Stimulated activated naive B cell treated with anti-CD40 and anti-IgM and Interleukin-4, amounts not matched to agents 10 μg/mL and 1 μg/mL and 100 μg/mL, for 72 hours (primary cell): ENCODE results near the gene POU6F2.

Experiments
- ATAC-seq, 2 donors: fragments of 150-1000 bp; cut with Tn5 transposase; replicated peaks; 2 replicates each; pipeline ENCODE4 v1.10.0; 2021; ENCODE audit warnings: moderate library complexity in 1 of 2
- DNase-seq: peaks from one replicate; pipeline ENCODE4 v3.0.0; 2021
- H3K27ac Mint-ChIP-seq: one replicate; pipeline ENCODE4 v1.8.0; 2022; ENCODE audit warnings: mild to moderate bottlenecking, mixed read lengths
- H3K27me3 Mint-ChIP-seq, 2 donors: one replicate each; pipeline ENCODE4 v1.8.0; 2022; ENCODE audit warnings: mixed read lengths in 2 of 2
- H3K36me3 Mint-ChIP-seq, 2 donors: one replicate each; pipeline ENCODE4 v1.8.0; 2022; ENCODE audit warnings: mixed read lengths in 2 of 2, mild to moderate bottlenecking in 1 of 2
- H3K4me1 Mint-ChIP-seq, 2 donors: one replicate each; pipeline ENCODE4 v1.8.0; 2022; ENCODE audit warnings: mixed read lengths in 2 of 2, mild to moderate bottlenecking in 1 of 2
- H3K4me3 Mint-ChIP-seq, 2 donors: one replicate each; pipeline ENCODE4 v1.8.0; 2022; ENCODE audit warnings: mild to moderate bottlenecking in 2 of 2, mixed read lengths in 2 of 2, moderate library complexity in 1 of 2
- H3K9me3 Mint-ChIP-seq, 2 donors: one replicate each; pipeline ENCODE4 v1.8.0; 2022; ENCODE audit warnings: mixed read lengths in 2 of 2, mild to moderate bottlenecking in 1 of 2

The POU6F2 gene

DNA sequence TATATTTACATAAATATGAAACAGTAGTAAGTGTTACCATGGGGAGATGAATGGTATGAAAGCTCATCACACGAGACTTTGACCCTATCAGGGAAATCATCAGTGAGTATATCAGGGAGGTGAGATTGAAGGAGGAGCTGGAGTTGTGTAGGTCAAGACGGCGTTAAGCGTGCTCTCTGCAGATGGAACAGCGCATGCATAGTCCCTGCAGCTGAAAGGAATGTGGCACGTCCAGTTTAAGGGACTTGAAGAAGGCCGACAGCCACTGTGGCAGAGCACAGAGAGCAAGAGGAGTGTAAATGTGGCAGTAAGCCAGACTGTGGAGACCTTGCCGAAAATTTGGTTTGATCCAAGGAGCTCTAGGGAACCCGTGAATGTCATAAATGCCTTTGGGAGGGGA is 38.9 kb downstream of the POU6F2 start:
- Mint-ChIP-seq H3K27ac (no peak overlapping the region), H3K27me3 (no peaks in the 10 kb centered on the region), H3K36me3 (no peaks in the 10 kb centered on the region), H3K4me3 (no peak overlapping the region), H3K4me1 (no peaks in the 10 kb centered on the region), H3K9me3 (peaks cover 0 to 2% of the 10 kb centered on the region in 2 donors)
- no peak for DNase-seq
- ATAC-seq = no peak

DNA sequence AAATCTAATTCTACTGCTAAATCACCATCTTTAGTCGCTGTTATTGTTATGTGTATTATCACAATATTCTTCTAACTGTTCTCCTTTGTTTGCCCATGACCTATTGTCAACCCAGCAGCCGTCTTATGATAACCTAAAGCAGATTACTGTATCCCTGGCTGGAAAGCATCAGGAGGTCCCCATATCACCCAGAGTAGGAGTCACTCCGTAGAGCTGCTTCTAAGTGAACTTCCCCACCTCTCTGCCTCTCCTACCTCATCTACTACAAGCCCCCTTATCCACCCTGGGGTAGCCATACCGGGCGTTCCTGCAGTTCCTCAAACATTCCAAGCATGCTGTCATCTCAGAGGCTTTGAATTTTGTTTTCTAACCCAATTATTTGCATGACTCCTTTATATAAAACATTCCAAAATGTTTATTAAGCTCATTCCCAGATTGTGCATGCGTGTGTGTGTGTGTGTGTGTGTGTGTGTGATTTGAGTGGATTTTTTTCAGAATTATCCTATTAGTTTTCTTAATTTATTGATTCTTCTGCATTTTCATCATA is 39.7 kb downstream of the POU6F2 start:
- DNase-seq (no peak), ATAC-seq (no peak)
- Mint-ChIP-seq H3K9me3 (peaks cover 0 to under 1% of the 10 kb centered on the region in 2 donors), H3K27me3 (peaks cover 0 to under 1% of the 10 kb centered on the region in 2 donors), H3K36me3 (no peaks in the 10 kb centered on the region), H3K27ac (no peak overlapping the region), H3K4me1 (no peaks in the 10 kb centered on the region), H3K4me3 (no peak overlapping the region)

DNA sequence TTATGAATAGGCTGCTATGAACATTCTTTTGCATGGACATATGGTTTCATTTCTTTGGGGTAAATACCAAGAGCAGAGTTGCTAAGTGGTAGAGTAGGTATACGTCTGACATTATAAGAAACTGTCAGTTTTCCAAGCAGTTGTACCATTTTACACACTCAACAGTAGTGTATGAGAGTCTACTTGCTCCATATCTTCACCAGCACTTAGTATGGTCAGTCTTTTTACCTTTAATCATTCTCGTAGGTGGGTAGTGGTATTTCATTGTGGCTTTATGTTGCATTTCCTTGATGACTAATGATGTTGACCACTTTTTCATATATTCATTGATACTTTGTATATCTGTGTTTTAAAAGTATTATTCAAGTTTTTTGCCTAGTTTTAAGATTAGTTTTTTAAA is 45.1 kb downstream of the POU6F2 start:
- no peak overlapping the region for H3K4me3 Mint-ChIP-seq
- ATAC-seq (no peak), DNase-seq (no peak)
- peaks cover 0 to 5% of the 10 kb centered on the region in 2 donors for H3K9me3 Mint-ChIP-seq
- peaks cover 0 to 5% of the 10 kb centered on the region in 2 donors for H3K27me3 Mint-ChIP-seq
- no peaks in the 10 kb centered on the region for H3K36me3 Mint-ChIP-seq
- no peaks in the 10 kb centered on the region for H3K4me1 Mint-ChIP-seq
- H3K27ac Mint-ChIP-seq = no peak overlapping the region

DNA sequence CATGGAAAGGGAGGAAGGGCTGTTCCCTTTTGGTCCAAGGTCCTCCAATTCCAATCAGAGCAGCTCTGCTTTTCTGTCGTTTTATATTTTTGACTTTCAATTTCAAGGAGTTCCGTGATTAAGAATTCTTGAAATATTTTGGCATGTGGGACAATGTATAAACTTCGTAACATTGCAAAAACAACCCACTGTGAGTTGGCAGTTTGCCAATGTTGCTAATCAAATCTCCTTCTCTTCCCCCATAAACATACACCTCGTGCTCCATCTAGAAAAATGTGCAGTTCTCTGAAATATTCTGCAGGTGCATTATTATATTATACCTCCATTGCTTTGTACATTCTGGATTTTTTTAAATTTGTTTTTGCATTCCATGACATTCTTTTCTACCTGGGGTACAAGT is 49.8 kb downstream of the POU6F2 start:
- H3K27ac Mint-ChIP-seq = no peak overlapping the region
- peaks cover 0 to 4% of the 10 kb centered on the region in 2 donors for H3K27me3 Mint-ChIP-seq
- H3K4me3 Mint-ChIP-seq = no peak overlapping the region
- peaks cover 0 to 4% of the 10 kb centered on the region in 2 donors for H3K9me3 Mint-ChIP-seq
- no peaks in the 10 kb centered on the region for H3K36me3 Mint-ChIP-seq
- no peak for ATAC-seq
- no peak for DNase-seq
- no peaks in the 10 kb centered on the region for H3K4me1 Mint-ChIP-seq

DNA sequence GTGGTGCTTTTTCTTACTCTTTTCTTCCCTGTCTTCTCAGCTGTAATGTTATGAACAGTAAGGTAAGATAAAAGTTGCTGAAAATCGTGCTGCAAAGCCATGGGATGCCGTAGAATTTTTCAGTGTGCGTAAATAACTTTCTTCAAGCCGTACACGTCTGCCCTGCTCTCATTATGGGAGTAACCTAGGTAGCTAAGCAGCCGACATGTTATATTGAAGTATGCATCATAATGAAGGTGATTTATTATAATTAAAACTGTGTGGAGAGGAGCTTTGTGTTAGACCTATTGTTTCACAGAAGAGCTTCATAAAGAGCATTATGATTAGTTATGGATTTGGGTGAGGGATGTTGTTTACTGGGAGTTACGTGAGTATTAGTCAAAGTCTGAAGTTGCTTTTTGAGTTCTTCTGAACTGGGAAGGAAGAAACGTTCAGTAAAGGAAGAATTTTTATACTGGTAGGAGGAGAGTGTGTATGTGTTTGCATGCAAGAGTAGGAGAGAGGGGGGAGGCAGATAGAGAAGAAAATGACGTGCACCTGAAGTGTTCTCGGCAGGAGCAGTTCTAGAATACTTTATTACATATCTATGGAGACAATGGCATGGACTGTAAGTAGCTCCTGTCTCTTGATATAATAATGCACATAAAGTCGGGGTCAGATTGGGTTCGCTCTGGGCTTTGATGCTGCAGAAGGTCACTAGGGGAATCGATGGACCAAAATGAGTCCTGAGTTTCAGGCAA is 56.3 kb downstream of the POU6F2 start:
- Mint-ChIP-seq H3K9me3 (no peaks in the 10 kb centered on the region), H3K27me3 (peaks cover 0 to 6% of the 10 kb centered on the region in 2 donors), H3K4me3 (no peak overlapping the region), H3K36me3 (no peaks in the 10 kb centered on the region), H3K4me1 (no peaks in the 10 kb centered on the region), H3K27ac (no peak overlapping the region)
- DNase-seq (no peak), ATAC-seq (no peak)

DNA sequence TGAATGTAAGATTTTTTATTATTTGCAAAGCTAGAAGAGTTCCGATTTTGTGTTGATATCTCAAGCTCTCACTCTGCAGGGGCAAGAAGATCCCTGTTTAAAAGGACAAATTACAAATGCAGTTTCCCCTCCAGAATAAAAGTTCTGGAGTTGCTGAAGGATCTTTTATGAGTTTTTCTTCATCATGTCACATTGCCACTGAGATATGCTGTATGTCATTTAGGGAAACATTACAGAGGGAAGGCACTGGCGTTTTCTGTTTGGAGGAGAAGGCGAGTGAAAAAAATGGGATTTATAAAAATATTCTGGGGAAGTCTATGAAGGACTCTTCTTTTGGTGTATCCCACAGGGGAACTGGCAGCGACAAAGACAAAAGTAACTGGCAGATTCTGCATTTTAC is 57.4 kb downstream of the POU6F2 start:
- no peaks in the 10 kb centered on the region for H3K36me3 Mint-ChIP-seq
- peaks cover 0 to 6% of the 10 kb centered on the region in 2 donors for H3K27me3 Mint-ChIP-seq
- no peaks in the 10 kb centered on the region for H3K4me1 Mint-ChIP-seq
- H3K4me3 Mint-ChIP-seq = no peak overlapping the region
- no peak for ATAC-seq
- no peak overlapping the region for H3K27ac Mint-ChIP-seq
- DNase-seq = no peak
- H3K9me3 Mint-ChIP-seq = no peaks in the 10 kb centered on the region

DNA sequence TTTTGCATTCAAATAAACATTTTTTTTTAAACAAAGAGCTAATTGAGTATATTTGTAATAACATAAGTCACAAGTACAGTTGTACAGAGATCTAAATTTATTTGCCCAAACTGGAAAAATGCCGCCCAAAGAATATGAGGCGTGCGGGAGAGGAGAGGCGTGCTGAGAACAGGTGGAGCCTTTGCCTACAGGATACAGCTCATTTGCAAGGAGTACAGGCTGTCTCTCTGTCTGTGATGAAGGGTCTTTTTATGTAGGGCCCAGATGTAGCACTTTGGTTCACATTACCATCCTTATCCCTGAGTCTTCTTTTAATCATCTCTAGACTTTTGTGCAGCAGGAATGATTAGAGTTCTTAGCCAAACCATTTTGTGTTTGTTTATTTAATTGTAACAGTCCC is 58.2 kb downstream of the POU6F2 start:
- no peaks in the 10 kb centered on the region for H3K9me3 Mint-ChIP-seq
- ATAC-seq (no peak), DNase-seq (no peak)
- H3K36me3 Mint-ChIP-seq = no peaks in the 10 kb centered on the region
- H3K27ac Mint-ChIP-seq = no peak overlapping the region
- no peaks in the 10 kb centered on the region for H3K4me1 Mint-ChIP-seq
- H3K27me3 Mint-ChIP-seq = peaks cover 0 to 6% of the 10 kb centered on the region in 2 donors
- no peak overlapping the region for H3K4me3 Mint-ChIP-seq

DNA sequence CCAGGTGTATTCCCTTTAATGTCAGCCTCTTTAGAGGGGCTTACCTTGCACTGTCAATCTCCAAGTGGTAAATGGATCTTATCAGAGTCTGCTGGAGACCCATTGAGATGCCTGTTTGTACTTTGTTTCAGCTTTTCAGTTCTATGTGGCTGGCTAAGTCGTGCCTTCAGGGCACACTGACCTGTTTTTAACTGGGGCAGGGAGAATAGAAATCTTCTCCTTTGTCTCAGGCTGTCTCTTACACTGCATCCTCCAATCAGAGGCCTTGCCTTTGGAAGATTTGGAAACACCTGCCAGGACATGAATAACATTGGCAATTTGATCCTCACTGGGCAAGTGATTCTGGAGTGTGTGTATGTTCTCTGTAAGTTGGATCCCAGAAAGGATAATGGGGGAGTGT is 65.0 kb downstream of the POU6F2 start:
- ATAC-seq = no peak
- Mint-ChIP-seq H3K9me3 (no peaks in the 10 kb centered on the region), H3K27ac (no peak overlapping the region), H3K27me3 (no peaks in the 10 kb centered on the region), H3K4me1 (no peaks in the 10 kb centered on the region), H3K4me3 (no peak overlapping the region), H3K36me3 (no peaks in the 10 kb centered on the region)
- DNase-seq = no peak

DNA sequence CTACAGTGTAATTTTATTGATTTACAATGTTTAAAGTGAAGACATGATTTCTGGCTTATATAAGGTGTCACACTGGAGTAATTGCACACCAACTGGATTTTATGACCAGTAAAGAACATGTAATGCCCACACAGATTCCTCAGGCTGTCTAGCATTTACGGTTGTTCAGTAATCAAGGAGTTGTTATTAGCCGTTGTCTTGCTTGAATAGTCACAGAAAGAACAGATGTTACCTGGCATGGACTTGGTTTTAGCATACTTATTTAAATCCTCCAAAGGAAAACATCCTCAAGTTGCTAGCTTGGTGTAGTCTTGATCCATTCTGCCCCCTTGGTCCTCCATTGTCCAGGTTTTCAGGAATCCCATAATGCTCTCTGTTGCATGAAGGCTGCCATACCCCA is 65.8 kb downstream of the POU6F2 start:
- Mint-ChIP-seq H3K27me3 (peaks cover 0 to 4% of the 10 kb centered on the region in 2 donors), H3K27ac (no peak overlapping the region), H3K9me3 (no peaks in the 10 kb centered on the region), H3K4me1 (no peaks in the 10 kb centered on the region), H3K4me3 (no peak overlapping the region), H3K36me3 (no peaks in the 10 kb centered on the region)
- DNase-seq = no peak
- no peak for ATAC-seq

DNA sequence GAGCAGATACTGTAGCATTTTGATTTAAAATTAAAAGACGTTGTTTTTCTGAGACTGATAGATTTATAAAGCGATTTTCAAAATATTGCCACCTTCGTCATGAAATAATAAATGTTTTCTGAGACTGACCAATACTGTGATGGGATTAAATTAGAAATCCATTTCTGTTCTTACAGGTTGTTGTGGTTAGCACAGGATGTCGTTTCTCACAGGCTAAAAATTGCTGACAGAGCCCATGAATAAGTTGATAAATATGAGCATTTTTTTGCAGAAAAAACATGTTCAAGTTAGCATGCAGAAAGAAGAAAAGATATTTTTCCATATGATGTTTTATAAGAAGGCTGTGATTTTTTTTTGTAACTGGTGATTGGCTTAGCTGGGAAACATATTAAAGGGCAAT is 66.8 kb downstream of the POU6F2 start:
- H3K27ac Mint-ChIP-seq = no peak overlapping the region
- H3K36me3 Mint-ChIP-seq = no peaks in the 10 kb centered on the region
- peaks cover 0 to 3% of the 10 kb centered on the region in 2 donors for H3K9me3 Mint-ChIP-seq
- ATAC-seq (no peak), DNase-seq (no peak)
- no peak overlapping the region for H3K4me3 Mint-ChIP-seq
- H3K27me3 Mint-ChIP-seq = peaks cover 4 to 6% of the 10 kb centered on the region in 2 donors
- H3K4me1 Mint-ChIP-seq = no peaks in the 10 kb centered on the region

DNA sequence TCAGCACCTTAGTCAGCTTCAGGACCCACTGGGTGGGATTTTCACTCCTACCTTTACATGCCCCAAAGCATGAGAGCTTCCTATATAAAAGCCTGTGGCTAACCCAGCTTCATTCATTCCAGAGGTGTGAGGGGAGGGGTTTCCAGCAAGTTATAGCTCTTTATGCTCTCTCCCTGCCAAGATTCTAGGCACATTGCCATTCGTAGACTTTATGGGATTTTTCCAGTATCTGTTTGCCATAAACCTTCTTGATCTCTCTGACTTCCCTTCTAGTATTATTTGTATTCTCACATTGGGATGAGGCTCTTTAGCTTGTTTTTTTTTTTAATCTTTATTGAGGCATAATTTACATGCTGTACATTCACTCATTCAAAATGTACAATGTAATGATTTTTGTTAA is 67.5 kb downstream of the POU6F2 start:
- peaks cover 0 to 3% of the 10 kb centered on the region in 2 donors for H3K9me3 Mint-ChIP-seq
- DNase-seq (no peak), ATAC-seq (no peak)
- H3K27ac Mint-ChIP-seq = no peak overlapping the region
- H3K27me3 Mint-ChIP-seq = peaks cover 4 to 6% of the 10 kb centered on the region in 2 donors
- no peaks in the 10 kb centered on the region for H3K4me1 Mint-ChIP-seq
- no peak overlapping the region for H3K4me3 Mint-ChIP-seq
- no peaks in the 10 kb centered on the region for H3K36me3 Mint-ChIP-seq

DNA sequence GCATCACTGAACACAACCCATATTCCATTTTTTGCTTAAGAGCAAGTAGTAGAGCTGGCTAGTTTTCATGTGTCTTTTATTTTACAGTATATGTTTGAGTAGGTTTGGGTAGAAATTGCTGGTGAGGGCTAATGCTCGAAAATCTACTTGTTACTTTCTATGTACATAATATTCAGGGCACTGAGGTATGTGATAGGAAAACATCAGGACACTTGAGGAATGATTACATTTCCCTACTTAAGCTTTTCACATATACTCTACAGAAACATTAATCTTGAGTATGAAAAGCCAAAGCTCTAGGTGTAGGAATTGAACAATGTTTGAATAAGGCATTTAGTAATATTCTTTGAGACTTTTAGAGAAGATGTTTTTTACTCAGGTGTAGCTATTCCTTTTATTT is 73.6 kb downstream of the POU6F2 start:
- no peaks in the 10 kb centered on the region for H3K4me1 Mint-ChIP-seq
- H3K36me3 Mint-ChIP-seq = no peaks in the 10 kb centered on the region
- H3K9me3 Mint-ChIP-seq = peaks cover 6 to 8% of the 10 kb centered on the region in 2 donors
- H3K27ac Mint-ChIP-seq = no peak overlapping the region
- no peak for DNase-seq
- ATAC-seq = no peak
- H3K27me3 Mint-ChIP-seq = peaks cover 4 to 7% of the 10 kb centered on the region in 2 donors
- no peak overlapping the region for H3K4me3 Mint-ChIP-seq

DNA sequence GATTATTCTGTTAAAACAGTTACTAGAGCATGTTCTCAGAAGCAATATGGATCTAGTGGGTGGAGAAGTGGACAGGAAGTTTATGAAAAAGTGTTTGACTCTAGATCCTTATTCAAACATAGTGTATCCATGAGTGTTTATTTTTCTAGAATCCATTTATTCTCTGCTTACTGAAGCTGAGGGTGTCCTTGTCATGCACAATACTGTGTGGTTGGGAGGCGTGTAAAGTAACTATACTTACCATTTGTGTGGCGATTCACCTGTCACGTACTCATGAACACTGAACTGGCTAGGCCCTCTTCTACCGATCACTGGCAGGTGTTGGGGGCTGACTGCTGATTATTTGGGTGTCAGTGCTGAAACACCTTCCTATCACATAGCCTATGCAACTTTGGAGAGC is 74.0 kb downstream of the POU6F2 start:
- H3K4me3 Mint-ChIP-seq = no peak overlapping the region
- H3K9me3 Mint-ChIP-seq = peaks cover 8 to 12% of the 10 kb centered on the region in 2 donors
- ATAC-seq = no peak
- H3K27ac Mint-ChIP-seq = no peak overlapping the region
- no peaks in the 10 kb centered on the region for H3K4me1 Mint-ChIP-seq
- no peaks in the 10 kb centered on the region for H3K36me3 Mint-ChIP-seq
- DNase-seq = no peak
- peaks cover 4 to 12% of the 10 kb centered on the region in 2 donors for H3K27me3 Mint-ChIP-seq

DNA sequence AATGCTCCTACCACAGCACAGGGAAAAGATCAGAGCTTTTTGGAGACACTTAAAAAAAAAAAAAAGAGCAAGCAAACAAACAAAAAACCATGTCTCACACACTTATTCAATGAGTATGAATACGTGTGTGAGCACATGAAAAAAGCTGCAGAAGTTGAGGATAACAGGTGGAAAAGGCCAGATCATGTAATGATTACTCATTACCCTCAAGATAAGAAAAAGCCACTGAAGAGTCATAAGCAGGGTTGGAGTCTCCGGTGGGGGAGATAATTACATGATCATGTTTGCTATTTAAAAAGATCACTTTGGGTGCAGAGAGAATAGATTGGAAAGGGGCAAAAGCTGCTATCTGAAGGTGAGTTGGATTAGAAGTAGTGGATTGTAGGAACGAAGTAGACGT is 77.0 kb downstream of the POU6F2 start:
- ATAC-seq (no peak), DNase-seq (no peak)
- peaks cover 7 to 12% of the 10 kb centered on the region in 2 donors for H3K9me3 Mint-ChIP-seq
- H3K4me1 Mint-ChIP-seq = no peaks in the 10 kb centered on the region
- no peak overlapping the region for H3K4me3 Mint-ChIP-seq
- peaks cover 4 to 6% of the 10 kb centered on the region in 2 donors for H3K27me3 Mint-ChIP-seq
- no peaks in the 10 kb centered on the region for H3K36me3 Mint-ChIP-seq
- no peak overlapping the region for H3K27ac Mint-ChIP-seq

DNA sequence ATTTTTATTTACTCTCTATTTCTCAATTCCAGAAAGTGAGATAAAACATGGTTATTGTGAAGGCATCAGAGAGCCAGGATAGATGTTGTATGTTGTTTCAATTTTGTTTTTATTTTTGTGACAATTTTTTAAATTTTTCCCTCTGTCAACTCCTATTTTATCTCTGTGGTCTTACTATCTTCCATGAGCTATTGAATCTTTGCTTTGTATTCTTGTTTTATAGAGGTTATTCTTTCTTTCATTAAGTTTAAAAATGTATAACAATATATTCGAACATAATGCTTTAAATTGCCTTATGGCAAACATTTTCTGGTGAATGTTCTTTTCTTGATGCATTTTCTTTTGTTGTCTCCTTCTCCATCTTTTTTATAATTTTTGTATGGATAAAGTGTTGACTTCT is 78.4 kb downstream of the POU6F2 start:
- ATAC-seq = no peak
- H3K27me3 Mint-ChIP-seq = peaks cover 4 to 6% of the 10 kb centered on the region in 2 donors
- no peak overlapping the region for H3K4me3 Mint-ChIP-seq

More for the DNA sequence above, 78.4 kb downstream of the POU6F2 start:
- H3K36me3 Mint-ChIP-seq = no peaks in the 10 kb centered on the region
- H3K9me3 Mint-ChIP-seq = peaks cover 7 to 12% of the 10 kb centered on the region in 2 donors
- H3K4me1 Mint-ChIP-seq = no peaks in the 10 kb centered on the region
- no peak for DNase-seq
- H3K27ac Mint-ChIP-seq = no peak overlapping the region
